ENCODE results near the gene SERBP1. TPM values are rescaled to one million over a fixed set of nuclear protein-coding genes. Genes with fewer than 3 reads are reported as not detected.
A peak's percentile ranks its signal among the peaks of the same experiment; 100 is the strongest.

SERBP1 gene
- total RNA-seq, 1 experiment from 2014 or later: 312 TPM

DNA sequence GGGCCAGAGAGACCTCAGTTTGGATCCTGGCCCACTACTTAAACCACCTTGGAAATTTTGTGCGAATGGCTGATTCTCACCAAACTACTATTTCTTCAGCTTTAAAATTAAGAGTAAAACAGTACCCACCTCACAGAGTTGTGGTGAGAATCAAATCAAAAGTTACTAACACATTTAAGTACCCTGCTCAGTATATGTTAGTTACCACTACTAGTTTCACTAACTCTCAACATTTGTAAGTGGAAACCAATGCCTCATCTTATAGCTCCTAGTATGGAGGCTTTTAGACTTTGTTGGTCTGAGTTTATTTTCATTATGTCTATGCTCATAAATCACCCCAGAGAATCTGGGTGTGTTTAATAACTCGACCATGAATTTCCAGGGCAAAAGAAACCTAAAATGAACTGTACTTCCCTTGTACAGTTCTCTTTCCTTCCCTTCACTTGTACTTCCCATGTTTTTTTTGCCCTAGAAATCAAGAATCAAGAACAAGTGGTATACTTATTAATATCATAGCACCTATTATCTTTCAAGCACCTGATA, 11.6 kb upstream of the SERBP1 start:
- H3K27ac ChIP-seq: no peak overlapping the region
- intact Hi-C loops (cut with micrococcal nuclease; ENCODE audit: unreplicated experiment): no loop called here
- CTCF ChIA-PET: no interaction called here
- POLR2A ChIA-PET (ENCODE audit: unreplicated experiment): interaction anchor here (0.5 kb wide), 1 partner anchor 37 kb away, joined by 9 read pairs; no protein-coding TSS in a partner anchor
- H3K4me3 ChIP-seq: no peak overlapping the region
- TF ChIP-seq, protein P1, sequence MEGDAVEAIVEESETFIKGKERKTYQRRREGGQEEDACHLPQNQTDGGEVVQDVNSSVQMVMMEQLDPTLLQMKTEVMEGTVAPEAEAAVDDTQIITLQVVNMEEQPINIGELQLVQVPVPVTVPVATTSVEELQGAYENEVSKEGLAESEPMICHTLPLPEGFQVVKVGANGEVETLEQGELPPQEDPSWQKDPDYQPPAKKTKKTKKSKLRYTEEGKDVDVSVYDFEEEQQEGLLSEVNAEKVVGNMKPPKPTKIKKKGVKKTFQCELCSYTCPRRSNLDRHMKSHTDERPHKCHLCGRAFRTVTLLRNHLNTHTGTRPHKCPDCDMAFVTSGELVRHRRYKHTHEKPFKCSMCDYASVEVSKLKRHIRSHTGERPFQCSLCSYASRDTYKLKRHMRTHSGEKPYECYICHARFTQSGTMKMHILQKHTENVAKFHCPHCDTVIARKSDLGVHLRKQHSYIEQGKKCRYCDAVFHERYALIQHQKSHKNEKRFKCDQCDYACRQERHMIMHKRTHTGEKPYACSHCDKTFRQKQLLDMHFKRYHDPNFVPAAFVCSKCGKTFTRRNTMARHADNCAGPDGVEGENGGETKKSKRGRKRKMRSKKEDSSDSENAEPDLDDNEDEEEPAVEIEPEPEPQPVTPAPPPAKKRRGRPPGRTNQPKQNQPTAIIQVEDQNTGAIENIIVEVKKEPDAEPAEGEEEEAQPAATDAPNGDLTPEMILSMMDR (conservative IDR thresholded peaks at IDR 0.05): no peak
- no peak for TF ChIP-seq EZH2 (IDR thresholded peaks at IDR 0.05; ENCODE audit: low read depth)
- no peaks in the 10 kb centered on the region for H3F3A ChIP-seq (ENCODE audit: insufficient read depth, low read depth)
- no peak for DNase-seq
- H3K4me1 ChIP-seq (replicated peaks; ENCODE audit: insufficient read depth): no peaks in the 10 kb centered on the region
- no peaks in the 10 kb centered on the region for H3K79me2 ChIP-seq (ENCODE audit: low read depth)
- H3K9me3 ChIP-seq (ENCODE audit: insufficient read depth, low read depth): no peaks in the 10 kb centered on the region
- H3K27me3 ChIP-seq (ENCODE audit: insufficient read depth, low read depth): no peaks in the 10 kb centered on the region
- no peak overlapping the region for H3K4me2 ChIP-seq
- BruUV-seq (replicated peaks): no TSS peak
- no peaks in the 10 kb centered on the region for H4K20me1 ChIP-seq (ENCODE audit: insufficient read depth)
- no peaks in the 10 kb centered on the region for H3K9me2 ChIP-seq (ENCODE audit: insufficient read depth)
- H3K36me3 ChIP-seq (ENCODE audit: low read depth): no peaks in the 10 kb centered on the region
- H2AFZ ChIP-seq: no peak overlapping the region

GRCh38 chr1:67441183-67441582, 11.0 kb upstream of the SERBP1 start:
- no peaks in the 10 kb centered on the region for H3K36me3 ChIP-seq (ENCODE audit: low read depth)
- POLR2A ChIA-PET (ENCODE audit: unreplicated experiment): interaction anchor here (0.5 kb wide), 1 partner anchor 38 kb away, joined by 9 read pairs; no protein-coding TSS in a partner anchor
- H3K27ac ChIP-seq: no peak overlapping the region
- no peaks in the 10 kb centered on the region for H3K9me2 ChIP-seq (ENCODE audit: insufficient read depth)
- no peak overlapping the region for H3K4me3 ChIP-seq
- no peaks in the 10 kb centered on the region for H3K27me3 ChIP-seq (ENCODE audit: insufficient read depth, low read depth)
- CTCF ChIA-PET: no interaction called here
- H3K4me1 ChIP-seq (replicated peaks; ENCODE audit: insufficient read depth): no peaks in the 10 kb centered on the region
- BruUV-seq (replicated peaks): no TSS peak
- TF ChIP-seq, protein P1 (conservative IDR thresholded peaks at IDR 0.05): no peak
- TF ChIP-seq EZH2 (IDR thresholded peaks at IDR 0.05; ENCODE audit: low read depth): no peak
- H2AFZ ChIP-seq: no peak overlapping the region
- DNase-seq: peak in 1 of 2 experiments; percentile 33
- H4K20me1 ChIP-seq (ENCODE audit: insufficient read depth): no peaks in the 10 kb centered on the region
- H3F3A ChIP-seq (ENCODE audit: insufficient read depth, low read depth): no peaks in the 10 kb centered on the region
- no peaks in the 10 kb centered on the region for H3K9me3 ChIP-seq (ENCODE audit: insufficient read depth, low read depth)
- H3K79me2 ChIP-seq (ENCODE audit: low read depth): no peaks in the 10 kb centered on the region
- no peak overlapping the region for H3K4me2 ChIP-seq
- intact Hi-C loops (cut with micrococcal nuclease; ENCODE audit: unreplicated experiment): no loop called here

GRCh38 chr1:67440339-67440738, 10.1 kb upstream of the SERBP1 start:
- intact Hi-C loops (cut with micrococcal nuclease; ENCODE audit: unreplicated experiment): no loop called here
- Histone ChIP-seq H3K9me2 (ENCODE audit: insufficient read depth) (no peaks in the 10 kb centered on the region), H2AFZ (no peak overlapping the region), H3K4me1 (replicated peaks; ENCODE audit: insufficient read depth) (no peaks in the 10 kb centered on the region), H3K36me3 (ENCODE audit: low read depth) (no peaks in the 10 kb centered on the region), H3K4me2 (no peak overlapping the region), H3K4me3 (no peak overlapping the region), H3K27ac (no peak overlapping the region), H3F3A (ENCODE audit: insufficient read depth, low read depth) (no peaks in the 10 kb centered on the region), H3K27me3 (ENCODE audit: insufficient read depth, low read depth) (no peaks in the 10 kb centered on the region), H3K9me3 (ENCODE audit: insufficient read depth, low read depth) (no peaks in the 10 kb centered on the region), H3K79me2 (ENCODE audit: low read depth) (no peaks in the 10 kb centered on the region), H4K20me1 (ENCODE audit: insufficient read depth) (no peaks in the 10 kb centered on the region)
- no peak for TF ChIP-seq EZH2 (IDR thresholded peaks at IDR 0.05; ENCODE audit: low read depth)
- TF ChIP-seq, protein P1 (conservative IDR thresholded peaks at IDR 0.05): no peak
- BruUV-seq (replicated peaks): no TSS peak
- no peak for DNase-seq
- ChIA-PET POLR2A (ENCODE audit: unreplicated experiment) (no interaction called here), CTCF (no interaction called here)
